DOHH2 (cell line): ENCODE measurements around the gene ACTG1.

Experiments
- H3F3A ChIP-seq: fragments of 200-600 bp; sonication (generic), shearing (Covaris generic); 2 replicates; pipeline ENCODE4 v1.6.0; 2016; ENCODE audit warnings: antibody characterized with exemption, mild to moderate bottlenecking; ENCODE audit not compliant: control insufficient read depth, insufficient read depth
- H3K27ac ChIP-seq: fragments of 200-600 bp; sonication (generic); 2 replicates; pipeline ENCODE4 v1.5.1; 2014; ENCODE audit warnings: low read depth, mild to moderate bottlenecking, low read length, moderate library complexity
- H3K27me3 ChIP-seq: fragments of 200-600 bp; sonication (generic); 2 replicates; pipeline ENCODE4 v1.6.1; 2014; ENCODE audit warnings: mild to moderate bottlenecking, low read length, mixed read lengths; ENCODE audit not compliant: control insufficient read depth
- H3K36me3 ChIP-seq: fragments of 200-600 bp; sonication (generic); 2 replicates; pipeline ENCODE4 v1.6.1; 2014; ENCODE audit warnings: mild to moderate bottlenecking, low read length, moderate library complexity, mixed read lengths; ENCODE audit not compliant: control insufficient read depth
- H3K4me1 ChIP-seq: fragments of 200-600 bp; sonication (generic); 2 replicates; pipeline ENCODE4 v1.6.1; 2014; ENCODE audit warnings: mild to moderate bottlenecking, low read length, mixed read lengths; ENCODE audit not compliant: control insufficient read depth
- H3K4me2 ChIP-seq: fragments of 200-600 bp; sonication (generic); 2 replicates; pipeline ENCODE4 v1.6.0; 2014; ENCODE audit warnings: mild to moderate bottlenecking, low read length, moderate library complexity
- H3K4me3 ChIP-seq: fragments of 200-600 bp; sonication (generic); 2 replicates; pipeline ENCODE4 v1.5.1; 2014; ENCODE audit warnings: mild to moderate bottlenecking, low read length, mixed read lengths
- H3K79me2 ChIP-seq: fragments of 200-600 bp; sonication (generic); 2 replicates; pipeline ENCODE4 v1.6.1; 2014; ENCODE audit warnings: mild to moderate bottlenecking, low read length, mixed read lengths; ENCODE audit not compliant: control insufficient read depth
- H3K9me2 ChIP-seq: fragments of 200-600 bp; sonication (generic); replicated peaks from 2 replicates; pipeline ENCODE4 v1.6.1; 2014; ENCODE audit warnings: mild to moderate bottlenecking, low read length, mixed read lengths; ENCODE audit not compliant: control insufficient read depth
- H3K9me3 ChIP-seq: fragments of 200-600 bp; sonication (generic); 2 replicates; pipeline ENCODE4 v1.6.1; 2014; ENCODE audit warnings: antibody characterized with exemption, low read length, mixed read lengths; ENCODE audit not compliant: control insufficient read depth, insufficient read depth
- H4K20me1 ChIP-seq: fragments of 200-600 bp; sonication (generic); 2 replicates; pipeline ENCODE4 v1.6.0; 2014; ENCODE audit warnings: low read depth, mild to moderate bottlenecking, antibody characterized with exemption, low read length, moderate library complexity; ENCODE audit not compliant: control insufficient read depth, insufficient read depth
- CTCF ChIP-seq: fragments of 200-600 bp; sonication (generic); IDR thresholded peaks from one replicate; pipeline ENCODE4 v1.5.1; 2014; ENCODE audit warnings: antibody characterized with exemption, mild to moderate bottlenecking, low read depth, low read length; ENCODE audit not compliant: poor library complexity, severe bottlenecking
- EZH2phosphoT487 ChIP-seq: fragments of 200-600 bp; sonication (generic); IDR thresholded peaks from 2 replicates; pipeline ENCODE4 v1.6.1; 2017; ENCODE audit warnings: borderline replicate concordance, mild to moderate bottlenecking, antibody characterized with exemption, low read length, moderate library complexity, mixed read lengths

ACTG1 gene

GRCh38 chr17:81514489-81514738 is 1.8 kb upstream of the ACTG1 start:
- Histone ChIP-seq H3K4me2 (peak overlapping the region; percentile 84), H4K20me1 (peaks cover 30% of the 10 kb centered on the region), H3K36me3 (peaks cover 43% of the 10 kb centered on the region), H3K4me3 (peak overlapping the region; percentile 88), H3F3A (peaks cover 70% of the 10 kb centered on the region), H3K9me2 (no peaks in the 10 kb centered on the region), H3K4me1 (peaks cover 70% of the 10 kb centered on the region), H3K27ac (peak overlapping the region; percentile 93), H3K79me2 (peaks cover 65% of the 10 kb centered on the region), H3K9me3 (no peaks in the 10 kb centered on the region), H3K27me3 (no peaks in the 10 kb centered on the region)
- TF ChIP-seq CTCF (no peak), EZH2phosphoT487 (no peak)

GRCh38 chr17:81513753-81514488 is 1.3 kb upstream of the ACTG1 start:
- Histone ChIP-seq H3K4me3 (peak overlapping the region; percentile 88), H4K20me1 (peaks cover 31% of the 10 kb centered on the region), H3K27ac (peak overlapping the region; percentile 93), H3K9me3 (no peaks in the 10 kb centered on the region), H3F3A (peaks cover 75% of the 10 kb centered on the region), H3K79me2 (peaks cover 67% of the 10 kb centered on the region), H3K4me1 (peaks cover 70% of the 10 kb centered on the region), H3K4me2 (peak overlapping the region; percentile 84), H3K27me3 (no peaks in the 10 kb centered on the region), H3K36me3 (peaks cover 48% of the 10 kb centered on the region), H3K9me2 (no peaks in the 10 kb centered on the region)
- TF ChIP-seq EZH2phosphoT487: no peak
- peak; percentile 17 for TF ChIP-seq CTCF

- H4K20me1 ChIP-seq: peaks cover 31% of the 10 kb centered on the region
- TF ChIP-seq EZH2phosphoT487 (no peak), CTCF (no peak)
- H3K9me2 ChIP-seq: no peaks in the 10 kb centered on the region
- peak overlapping the region; percentile 84 for H3K4me2 ChIP-seq
- H3K9me3 ChIP-seq: no peaks in the 10 kb centered on the region
- no peaks in the 10 kb centered on the region for H3K27me3 ChIP-seq
- peaks cover 69% of the 10 kb centered on the region for H3K4me1 ChIP-seq
- peaks cover 52% of the 10 kb centered on the region for H3K36me3 ChIP-seq
- H3K4me3 ChIP-seq: peak overlapping the region; percentile 88
- H3K27ac ChIP-seq: peak overlapping the region; percentile 93
- H3F3A ChIP-seq: peaks cover 77% of the 10 kb centered on the region
- H3K79me2 ChIP-seq: peaks cover 67% of the 10 kb centered on the region
Measured at GRCh38 chr17:81513372-81513752, 763 bp upstream of the ACTG1 start.
